SW480 (cell line): ENCODE measurements around the gene SLC44A3.

Source experiments
- DNase-seq: peaks from one replicate; pipeline ENCODE4 v3.0.0-alpha.2; 2016; ENCODE audit warnings: low spot score

The SLC44A3 gene

DNA sequence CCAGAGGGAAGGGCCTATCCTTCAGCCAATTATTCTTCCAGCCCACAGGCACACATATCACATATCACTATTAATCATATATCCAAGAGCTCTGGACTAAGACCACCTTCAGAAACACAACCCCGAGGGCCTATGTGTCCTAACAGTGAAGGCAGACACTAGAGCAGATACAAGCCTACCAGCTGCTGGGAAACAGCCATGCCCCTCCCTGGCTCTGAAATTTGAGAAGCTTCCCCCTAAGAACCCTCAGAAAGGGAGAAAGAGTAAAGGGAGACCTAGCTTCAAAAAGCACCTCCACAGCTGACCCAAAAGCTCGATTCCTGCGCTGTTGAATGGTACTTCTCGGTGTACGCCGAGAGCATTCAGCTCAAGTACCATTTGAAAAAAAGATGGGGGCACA, 89.3 kb downstream of the SLC44A3 start:
- DNase-seq, result no peak

DNA sequence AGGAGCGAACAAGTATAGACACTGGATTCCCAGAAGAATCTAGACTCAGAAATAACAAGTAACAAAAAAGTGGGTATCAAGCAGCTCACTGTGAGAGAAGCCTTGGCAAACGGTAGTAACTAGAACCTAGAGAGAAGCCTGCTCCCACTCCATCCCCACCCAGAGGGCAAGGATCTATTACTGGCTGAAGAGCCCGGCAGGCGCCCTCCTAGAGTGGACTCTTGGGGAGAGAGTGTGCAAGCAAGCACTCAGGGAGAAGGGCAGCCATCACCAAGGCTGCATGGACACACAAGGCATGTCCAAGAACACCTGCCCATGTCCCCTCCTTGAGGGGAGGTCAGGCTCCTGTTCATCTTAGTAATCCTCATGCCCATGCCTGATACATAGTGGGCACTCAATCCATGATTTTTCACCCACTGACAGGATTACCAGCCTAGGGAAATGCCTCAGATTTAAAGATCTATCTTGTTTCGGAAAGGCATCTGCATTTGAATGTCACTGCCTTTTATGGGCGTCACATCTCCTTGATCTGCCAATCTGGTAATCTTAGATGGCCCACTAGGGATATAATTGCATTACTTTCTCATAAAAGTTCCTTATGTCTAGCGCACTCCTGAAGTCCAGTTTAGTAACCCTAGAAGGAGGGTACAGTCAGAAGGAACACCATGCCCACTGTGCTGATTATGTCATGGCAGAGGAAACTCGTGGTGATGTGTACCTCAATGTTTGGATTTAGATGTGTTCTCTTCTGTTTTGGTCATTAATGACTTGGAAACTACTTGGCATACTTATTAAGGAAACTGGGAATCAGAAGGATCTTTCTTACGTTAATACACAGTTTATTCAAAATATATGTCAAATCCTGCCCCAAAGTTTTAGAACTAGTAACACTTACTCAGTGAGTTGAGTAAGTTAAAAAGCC, 92.4 kb downstream of the SLC44A3 start:
- no peak for DNase-seq

DNA sequence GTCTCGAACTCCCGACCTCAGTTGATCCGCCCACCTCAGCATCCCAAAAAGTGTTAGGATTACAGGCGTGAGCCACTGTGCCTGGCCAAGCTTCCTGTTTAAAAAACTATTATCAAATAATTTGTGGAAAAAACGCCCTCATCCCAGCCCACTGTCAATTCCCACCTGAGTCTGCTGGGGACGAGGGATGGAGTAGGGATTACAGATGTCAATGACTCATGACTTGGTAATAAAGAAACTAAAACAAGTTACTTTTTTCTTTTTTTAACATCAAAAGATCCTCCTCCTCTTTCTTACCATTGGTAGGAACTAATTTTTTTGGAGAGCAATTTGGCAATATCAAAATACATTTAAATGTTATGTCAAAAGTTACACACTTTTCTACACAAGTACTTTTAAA, 97.1 kb downstream of the SLC44A3 start:
- no peak for DNase-seq

DNA sequence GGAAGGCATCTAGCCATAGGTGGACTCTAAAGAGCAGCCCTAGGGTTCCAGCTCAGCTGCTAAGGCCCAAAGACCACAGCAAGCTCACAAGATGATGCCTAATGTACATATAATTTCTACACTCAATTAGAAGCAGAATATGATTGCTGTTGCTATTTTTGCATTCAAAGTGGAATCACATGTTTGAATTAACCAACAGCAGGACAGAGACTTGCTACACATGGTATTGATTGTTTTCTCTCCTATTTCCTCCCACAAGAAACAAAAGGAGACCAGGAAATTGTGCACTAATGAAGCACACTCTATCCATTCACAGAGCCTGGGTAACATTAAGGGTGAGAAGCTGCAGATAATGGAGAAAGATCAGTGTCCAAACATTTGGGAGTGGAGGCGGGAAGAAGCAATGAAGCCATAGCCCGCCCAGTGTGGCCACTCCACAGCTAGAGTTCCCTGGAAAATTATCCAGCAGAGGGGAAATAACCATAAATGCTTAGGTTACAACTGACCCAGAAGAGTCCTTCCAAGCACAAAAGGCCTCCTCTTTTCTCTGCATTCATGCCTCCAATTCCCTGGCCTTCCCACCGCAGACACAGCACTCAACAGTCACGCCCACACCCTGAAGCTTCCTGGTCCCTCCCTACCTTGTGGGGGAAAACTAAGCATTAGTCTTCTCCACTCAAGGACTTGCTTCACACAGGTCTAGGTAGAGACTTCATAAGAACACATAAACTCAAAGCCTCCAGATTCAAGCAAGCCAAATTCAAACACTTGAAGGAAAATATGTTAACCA, 99.3 kb downstream of the SLC44A3 start:
- DNase-seq, result no peak

DNA sequence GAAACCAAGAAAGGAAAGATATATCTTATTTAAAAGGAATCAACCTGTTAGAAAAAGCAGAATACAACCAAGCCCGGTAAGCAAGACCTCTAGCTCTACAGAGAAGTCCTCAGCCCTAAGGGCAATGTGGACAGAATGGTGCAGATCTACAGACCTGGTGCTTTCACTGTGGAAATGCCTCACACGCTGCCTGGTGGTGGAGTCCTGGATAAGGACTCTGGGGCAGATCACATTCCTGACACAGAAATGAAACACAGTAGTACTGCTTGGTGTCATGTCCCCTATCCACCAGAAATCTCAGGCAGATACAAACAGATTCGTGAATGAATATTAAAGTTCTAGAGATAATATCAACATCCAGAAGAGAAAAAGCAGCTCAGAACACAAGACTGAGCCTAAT, 99.9 kb downstream of the SLC44A3 start:
- no peak for DNase-seq

DNA sequence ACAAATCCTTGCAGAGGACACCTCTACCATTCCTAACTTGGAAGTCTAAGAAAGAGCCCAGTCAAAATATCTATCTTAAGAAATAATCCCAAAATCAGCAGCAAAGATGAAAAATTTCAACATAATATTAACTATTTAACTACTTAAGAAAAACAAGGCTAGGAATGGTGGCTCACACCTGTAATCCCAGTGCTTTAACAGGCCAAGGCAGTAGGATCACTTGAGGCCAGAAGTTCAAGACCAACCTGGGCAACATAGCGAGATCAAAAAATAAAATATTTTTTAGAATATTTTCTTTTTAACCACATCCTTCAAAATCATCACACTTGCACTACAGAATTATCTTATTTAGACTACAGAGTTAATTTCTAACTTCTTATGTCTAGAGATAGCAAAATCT, 101.8 kb downstream of the SLC44A3 start:
- DNase-seq, result no peak

DNA sequence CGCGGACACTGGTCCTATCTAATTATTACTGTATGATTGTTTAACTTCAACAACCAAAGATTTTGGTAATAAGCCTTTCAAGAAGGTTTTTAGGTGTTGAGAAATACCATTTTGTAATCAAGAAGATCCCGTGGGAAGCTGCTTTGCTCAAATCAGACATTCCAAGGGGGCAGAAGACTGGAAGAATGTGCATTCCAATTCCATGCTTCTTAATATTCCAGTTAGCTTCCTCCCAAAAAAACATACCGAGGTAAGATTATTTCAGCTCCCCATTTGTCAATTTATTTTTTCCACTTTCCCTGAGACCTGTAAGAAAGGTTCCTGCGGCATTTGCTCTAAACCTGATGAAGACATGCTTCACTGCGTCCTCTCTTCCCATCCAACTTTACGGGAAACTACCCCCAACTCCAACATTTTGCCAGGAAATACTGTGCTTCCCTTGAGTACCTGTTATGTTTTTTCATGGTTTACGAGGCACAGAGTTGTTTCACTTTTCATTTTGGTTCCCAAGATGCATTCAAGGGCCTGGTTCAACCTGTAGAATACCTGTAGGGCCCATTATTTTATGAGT, 102.7 kb downstream of the SLC44A3 start:
- DNase-seq, result no peak

DNA sequence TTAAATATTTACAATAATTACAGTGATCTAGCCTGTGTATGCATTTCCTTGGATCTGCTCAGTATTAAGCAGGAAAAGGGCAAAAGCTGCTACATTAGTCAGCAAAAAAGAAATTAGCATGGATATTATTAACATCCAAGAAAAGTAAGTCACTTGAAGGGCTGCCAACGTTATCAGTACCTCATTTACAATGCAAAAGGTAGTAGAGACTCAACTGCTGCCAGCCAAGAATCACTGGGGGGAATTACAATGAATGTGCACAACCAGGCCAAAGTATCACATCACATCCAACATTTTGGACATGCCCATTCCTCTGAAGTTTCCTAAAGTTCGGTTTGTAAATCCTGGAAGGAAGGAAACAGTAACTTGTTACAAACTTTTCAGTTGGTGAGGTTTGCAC, 104.8 kb downstream of the SLC44A3 start:
- no peak for DNase-seq

DNA sequence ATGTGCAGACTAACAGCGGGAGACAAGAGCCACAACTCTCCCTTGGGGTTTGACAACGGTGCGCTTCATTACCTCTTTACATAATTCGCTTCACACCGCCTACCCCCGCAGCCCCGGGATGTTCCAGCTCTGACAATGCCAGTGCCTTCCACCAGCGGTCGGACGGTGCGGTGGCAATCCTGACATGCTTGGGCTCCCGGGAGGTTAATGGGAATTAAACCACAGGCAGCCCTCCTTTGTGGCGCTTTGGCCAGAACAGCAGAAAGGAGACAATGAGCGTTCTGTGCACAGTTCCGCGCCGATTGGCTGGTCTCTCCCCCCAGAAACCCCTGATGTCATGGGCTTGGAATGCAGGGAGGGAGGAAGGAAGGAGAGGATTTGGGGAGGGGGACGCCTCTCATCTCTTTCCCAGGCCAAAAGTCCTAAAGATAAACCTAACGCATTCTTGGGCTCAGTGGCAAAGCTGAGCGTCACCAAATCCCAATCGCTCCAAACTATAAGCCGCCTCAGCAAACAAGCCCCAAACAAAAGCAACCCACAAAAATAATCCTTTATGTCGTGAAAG, 105.5 kb downstream of the SLC44A3 start:
- peak; percentile 90 for DNase-seq

DNA sequence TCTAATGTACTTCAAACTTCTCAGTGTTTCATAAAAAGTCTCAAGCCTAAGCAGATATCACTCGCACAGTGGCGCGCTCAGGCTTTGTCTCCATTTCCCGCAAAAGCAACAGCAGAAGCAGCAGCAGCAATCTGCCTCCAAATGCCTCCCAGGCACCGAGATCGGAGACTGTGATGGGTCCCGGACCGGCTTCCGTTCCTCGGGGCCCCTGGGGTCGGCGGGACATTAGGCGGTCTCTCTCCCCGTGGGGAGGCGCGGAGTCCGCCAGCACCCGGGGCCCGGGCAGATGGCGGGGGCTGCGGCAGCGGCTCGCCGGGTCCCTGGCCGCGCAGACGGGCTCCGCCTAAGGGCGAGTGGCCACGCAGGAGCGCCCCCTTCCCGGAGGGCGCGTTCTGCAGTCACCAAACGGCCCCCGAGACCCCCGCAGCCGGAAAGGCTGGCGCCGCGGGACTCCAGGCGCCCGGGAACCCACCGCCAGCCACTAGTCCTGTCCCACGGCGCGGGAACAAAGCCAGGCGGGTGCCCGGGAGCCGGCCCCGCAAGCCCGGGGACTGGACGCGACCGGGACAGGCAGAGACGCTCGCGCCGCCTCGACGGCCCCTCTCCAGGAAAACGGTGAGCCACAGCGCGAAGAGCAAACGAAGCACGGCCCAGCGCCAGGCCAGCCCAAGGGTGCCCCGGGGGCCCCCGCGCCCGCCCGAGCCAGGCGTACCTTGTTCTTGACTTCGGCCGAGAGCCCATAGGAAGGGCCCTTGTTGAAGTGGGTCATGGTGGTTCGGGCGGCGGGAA, 106.2 kb downstream of the SLC44A3 start:
- peak; percentile 33 for DNase-seq

DNA sequence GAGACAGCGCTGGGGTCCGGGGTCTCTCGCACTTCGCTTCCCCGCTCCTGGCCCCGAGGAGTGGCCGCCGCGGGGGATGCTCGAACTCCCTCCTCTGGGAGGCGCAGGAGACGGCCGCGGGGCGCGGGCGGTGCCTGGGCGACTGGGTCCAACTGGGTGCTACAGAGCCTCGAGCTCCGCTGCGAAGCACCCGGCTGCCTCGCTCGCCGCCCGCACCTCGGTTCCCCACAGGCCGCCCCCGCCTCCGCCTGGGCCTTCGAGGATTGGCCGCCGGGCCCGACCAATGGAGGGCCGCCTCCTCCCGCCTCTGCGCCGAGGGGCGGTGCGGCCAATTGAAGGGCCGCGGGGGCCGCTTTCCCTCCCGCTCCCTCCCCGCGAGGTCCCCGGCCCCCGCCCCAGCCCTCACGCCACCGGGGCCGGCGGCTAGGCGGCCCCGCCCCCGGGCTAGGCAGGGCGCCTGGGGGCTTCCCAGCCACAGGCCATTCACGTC, 106.8 kb downstream of the SLC44A3 start, which contains the start of gene CNN3:
Gene CNN3, minus strand, starts transcription at position 196 of the 490 bp plus-strand sequence. CDS start 216 bp downstream, outside the sequence.
- DNase-seq, result no peak

DNA sequence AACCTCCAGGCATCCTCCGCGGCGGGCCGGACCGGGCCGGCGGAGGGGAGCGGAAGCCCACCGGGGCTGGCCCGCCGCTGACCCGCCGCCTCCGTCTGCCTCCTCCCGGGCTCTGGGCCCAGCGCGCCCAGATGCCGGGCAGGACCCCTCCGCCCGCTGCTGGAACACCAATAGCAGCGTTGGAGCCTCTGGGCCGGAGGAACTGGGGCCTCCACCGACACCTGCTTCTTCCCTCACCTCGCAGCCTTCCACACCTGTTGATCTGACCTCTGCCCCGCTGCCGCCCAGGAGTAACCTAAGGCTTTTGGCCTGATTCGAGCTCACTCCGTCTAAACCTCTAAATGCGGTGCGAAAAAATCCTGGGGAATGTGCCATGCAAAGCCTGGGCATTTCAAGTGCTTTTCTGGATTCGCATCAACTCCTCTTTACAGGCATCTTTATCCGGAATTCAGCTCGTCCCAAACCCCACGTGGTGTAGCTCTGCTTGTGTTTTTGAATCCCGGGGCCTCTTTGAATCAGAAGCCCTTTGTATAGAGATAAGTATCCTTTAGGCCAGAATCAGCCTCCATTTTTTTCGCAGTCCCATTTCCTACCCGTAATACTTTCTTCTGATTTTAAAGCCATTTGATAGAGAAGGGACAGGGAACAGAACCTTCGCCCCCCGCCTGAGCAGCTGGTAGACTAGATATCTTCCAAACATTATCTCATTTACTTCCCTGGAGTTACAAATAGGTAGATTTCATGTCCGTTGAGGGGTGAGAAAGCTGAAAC, 107.4 kb downstream of the SLC44A3 start:
- no peak for DNase-seq

DNA sequence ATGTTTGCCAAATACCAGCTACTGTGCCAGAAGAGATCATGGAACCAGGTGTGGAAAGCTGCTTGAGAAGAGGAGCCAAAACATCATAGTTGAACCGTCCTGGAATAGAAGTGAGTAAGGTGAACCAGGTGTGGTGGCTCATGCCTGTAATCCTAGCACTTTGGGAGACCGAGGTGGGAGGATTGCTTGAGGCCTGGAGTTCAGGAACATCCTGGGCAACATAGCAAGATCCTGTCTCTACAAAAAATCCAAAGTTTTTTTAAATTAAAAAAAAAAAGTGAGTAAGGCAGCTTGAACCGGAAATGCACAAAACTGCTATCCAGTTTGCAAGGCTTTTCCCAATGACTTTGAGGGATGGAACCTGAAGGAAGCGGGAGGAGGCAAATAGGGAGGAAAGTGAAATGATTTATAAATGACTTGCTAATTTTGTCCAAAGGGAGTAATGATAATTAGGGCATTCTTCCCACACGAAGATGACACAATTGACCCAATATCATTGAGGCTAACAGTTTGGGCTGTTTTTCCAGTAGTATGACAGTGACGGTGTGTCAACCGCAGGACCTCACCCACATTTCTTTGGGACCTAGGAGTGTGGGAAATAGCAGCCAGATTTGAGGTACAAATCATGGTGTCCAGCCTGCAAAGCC, 108.3 kb downstream of the SLC44A3 start:
- DNase-seq, result no peak

DNA sequence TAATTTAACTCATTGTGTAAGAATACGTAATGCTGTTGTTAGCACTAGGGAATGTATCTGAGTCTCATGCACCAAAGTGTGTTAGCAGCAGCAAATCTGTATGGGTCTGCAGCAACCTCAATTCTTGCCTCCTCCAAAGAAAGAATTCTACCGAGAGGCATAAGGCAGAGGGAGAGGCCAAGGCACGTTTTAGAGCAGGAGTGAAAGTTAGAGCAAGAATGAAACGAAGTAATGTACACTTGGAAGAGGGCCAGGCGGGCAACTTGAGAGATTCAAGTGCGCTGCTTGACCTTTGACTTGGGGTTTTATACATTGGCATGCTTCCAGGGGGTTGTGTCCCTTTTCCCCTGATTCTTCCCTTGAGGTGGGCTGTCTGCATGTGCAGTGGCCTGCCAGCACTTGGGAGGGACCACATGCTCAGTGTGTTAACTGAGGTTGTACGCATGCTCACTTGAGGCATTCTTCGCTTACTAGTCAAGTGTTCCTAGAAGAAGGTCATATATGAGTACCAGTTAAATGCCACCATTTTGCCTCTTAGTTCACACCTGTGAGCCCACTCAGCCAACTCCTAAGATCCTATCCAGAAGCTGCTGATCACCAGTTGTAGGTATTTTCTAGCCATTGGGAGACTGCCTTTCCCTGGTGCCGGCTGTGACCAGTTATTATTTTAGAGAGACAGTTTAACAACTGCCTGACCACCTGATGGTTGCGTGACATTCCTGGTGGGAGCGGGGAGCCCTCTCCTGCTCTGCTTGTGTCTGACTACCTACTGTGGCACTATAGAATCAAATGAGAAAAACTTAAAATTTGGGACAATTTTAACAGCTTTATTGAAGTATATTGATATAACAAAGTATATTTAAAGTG, 109.4 kb downstream of the SLC44A3 start:
- DNase-seq, result no peak

DNA sequence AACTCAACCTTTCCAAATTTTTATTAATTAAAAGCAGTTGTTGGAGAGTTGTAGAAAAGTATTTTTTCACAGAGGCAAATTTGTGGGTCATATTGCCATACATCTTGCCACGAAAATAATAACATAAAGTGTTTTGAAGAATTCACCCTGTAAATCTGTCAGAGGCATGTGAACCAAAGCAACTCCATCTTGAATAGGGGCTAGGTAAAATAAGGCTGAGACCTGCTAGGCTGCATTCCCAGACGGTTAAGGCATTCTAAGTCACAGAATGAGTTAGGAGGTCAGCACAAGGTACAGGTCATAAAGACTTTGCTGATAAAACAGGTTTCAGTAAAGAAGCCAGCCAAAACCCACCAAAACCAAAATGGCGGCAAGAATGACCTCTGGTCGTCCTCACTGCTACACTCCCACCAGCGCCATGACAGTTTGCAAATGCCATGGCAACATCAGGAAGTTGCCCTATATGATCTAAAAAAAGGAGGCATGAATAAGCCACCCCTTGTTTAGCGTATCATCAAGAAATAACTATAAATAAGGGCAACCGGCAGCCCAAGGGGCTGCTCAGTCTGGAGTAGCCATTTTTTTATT, 111.2 kb downstream of the SLC44A3 start:
- DNase-seq, result no peak

DNA sequence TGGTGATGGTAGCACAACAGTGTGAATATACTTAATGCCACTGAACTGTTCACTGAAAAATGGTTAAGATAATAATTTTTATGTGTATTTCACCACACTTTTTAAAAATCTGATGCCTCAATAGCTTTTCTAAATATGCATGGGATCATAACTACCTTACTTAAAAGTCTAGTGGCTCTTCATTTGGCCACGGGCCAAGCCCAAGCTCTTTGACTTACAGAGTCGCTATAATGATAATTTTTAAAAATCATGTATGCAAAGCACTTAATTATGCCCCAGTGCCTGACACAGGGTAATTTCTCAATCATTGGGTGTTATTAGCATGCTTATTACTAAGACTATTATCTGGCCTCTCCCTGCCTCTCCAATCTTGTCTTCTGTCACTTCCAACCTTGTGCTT, 114.4 kb downstream of the SLC44A3 start:
- DNase-seq, result no peak

DNA sequence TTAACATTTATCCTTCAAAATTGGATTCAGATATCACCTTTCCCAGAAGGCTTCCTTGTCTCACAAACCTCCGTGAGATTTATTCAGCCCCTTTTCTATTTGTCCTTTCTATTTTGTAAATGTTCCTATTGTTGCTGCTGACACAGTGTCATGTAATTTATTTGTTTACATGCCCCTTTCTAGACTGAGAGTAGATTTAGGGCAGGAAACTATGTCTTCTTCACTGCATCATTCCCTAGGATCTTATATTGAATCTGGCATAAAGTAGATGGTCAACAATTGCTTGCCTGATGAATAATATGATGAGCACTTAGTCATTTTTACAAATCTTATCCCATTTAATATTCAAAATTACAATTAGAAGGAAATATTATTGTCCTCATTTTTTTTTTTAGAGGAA, 114.9 kb downstream of the SLC44A3 start:
- DNase-seq, result no peak

DNA sequence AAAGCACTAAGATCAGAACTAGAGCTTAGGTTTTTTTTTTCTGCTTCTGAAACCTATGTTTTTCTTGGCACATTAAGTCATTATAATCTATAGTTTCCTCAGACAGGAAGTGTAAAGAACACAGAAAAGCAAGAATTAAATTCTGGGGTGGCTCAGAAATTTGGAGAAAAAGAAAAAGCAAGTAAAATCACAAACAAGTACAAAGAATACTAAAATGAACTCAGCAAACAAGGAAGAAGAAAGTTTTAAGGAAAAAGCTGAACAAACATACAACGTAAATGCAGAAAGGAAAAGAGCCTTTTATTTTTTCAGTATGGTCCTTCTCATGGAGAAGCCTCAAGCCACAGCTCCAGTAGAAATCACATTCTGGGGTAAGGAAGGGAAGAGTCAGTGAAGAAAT, 115.3 kb downstream of the SLC44A3 start:
- no peak for DNase-seq
